Measurements from ENCODE around the gene DGCR2.

Gene DGCR2

GRCh38 chr22:19005905-19006304, 116.3 kb downstream of the DGCR2 start:
- Histone ChIP-seq H3K4me3 (replicated peaks; ENCODE audit: insufficient read depth, low read length) (no peak overlapping the region), H3K27ac (replicated peaks) (no peak overlapping the region), H3K27me3 (ENCODE audit: insufficient read depth, poor library complexity, severe bottlenecking) (peaks cover 1% of the 10 kb centered on the region)
- TF ChIP-seq REST (IDR thresholded peaks at IDR 0.05; ENCODE audit: insufficient replicate concordance, low read depth) (no peak), CTCF (IDR thresholded peaks at IDR 0.05; ENCODE audit: insufficient read depth, low read length) (no peak), SPI1 (IDR thresholded peaks at IDR 0.05; ENCODE audit: borderline replicate concordance, low read depth) (no peak), GABPA (IDR thresholded peaks at IDR 0.05; ENCODE audit: low read depth) (no peak), POLR2AphosphoS5 (IDR thresholded peaks at IDR 0.05; ENCODE audit: low read depth) (no peak)
- DNase-seq (ENCODE audit: low read depth in 1 of 2, low spot score in 1 of 2) = no peak

- peaks cover 4% of the 10 kb centered on the region for H3K27me3 ChIP-seq (ENCODE audit: insufficient read depth, poor library complexity, severe bottlenecking)
- no peak overlapping the region for H3K27ac ChIP-seq (replicated peaks)
- no peak for DNase-seq (ENCODE audit: low read depth in 1 of 2, low spot score in 1 of 2)
- H3K4me3 ChIP-seq (replicated peaks; ENCODE audit: insufficient read depth, low read length) = no peak overlapping the region
- TF ChIP-seq CTCF (IDR thresholded peaks at IDR 0.05; ENCODE audit: insufficient read depth, low read length) = no peak
- TF ChIP-seq REST (IDR thresholded peaks at IDR 0.05; ENCODE audit: insufficient replicate concordance, low read depth) = no peak
- no peak for TF ChIP-seq SPI1 (IDR thresholded peaks at IDR 0.05; ENCODE audit: borderline replicate concordance, low read depth)
- TF ChIP-seq POLR2AphosphoS5 (IDR thresholded peaks at IDR 0.05; ENCODE audit: low read depth) = no peak
- TF ChIP-seq GABPA (IDR thresholded peaks at IDR 0.05; ENCODE audit: low read depth) = no peak
Observed at GRCh38 chr22:19004471-19004870, 117.7 kb downstream of the DGCR2 start.

- TF ChIP-seq CTCF (IDR thresholded peaks at IDR 0.05; ENCODE audit: insufficient read depth, low read length) (no peak), POLR2AphosphoS5 (IDR thresholded peaks at IDR 0.05; ENCODE audit: low read depth) (no peak), REST (IDR thresholded peaks at IDR 0.05; ENCODE audit: insufficient replicate concordance, low read depth) (no peak), SPI1 (IDR thresholded peaks at IDR 0.05; ENCODE audit: borderline replicate concordance, low read depth) (no peak), GABPA (IDR thresholded peaks at IDR 0.05; ENCODE audit: low read depth) (no peak)
- Histone ChIP-seq H3K4me3 (replicated peaks; ENCODE audit: insufficient read depth, low read length) (no peak overlapping the region), H3K27me3 (ENCODE audit: insufficient read depth, poor library complexity, severe bottlenecking) (peaks cover 4% of the 10 kb centered on the region), H3K27ac (replicated peaks) (no peak overlapping the region)
- DNase-seq (ENCODE audit: low read depth in 1 of 2, low spot score in 1 of 2) = no peak
Observed at GRCh38 chr22:19003508-19003907, 118.7 kb downstream of the DGCR2 start.

Data from HL-60 (cell line).